A673 (cell line): ENCODE results near the gene NFATC2. TPM values are rescaled to one million over a fixed set of nuclear protein-coding genes. Genes with fewer than 3 reads are reported as not detected.

Source experiments
- BruUV-seq: library from RNA; stranded (reverse); fragments of 400-500 nt; replicated peaks from 2 replicates; lab custom pipeline; 2021; lab: Mats Ljungman, UMichigan
- CTCF ChIA-PET: fragments of 300-600 bp; sonication (Branson Sonifier 250); formaldehyde crosslinking; loops from one replicate; lab custom pipeline; 2022; ENCODE audit warnings: antibody characterized with exemption; lab: Charles Lee
- POLR2A ChIA-PET: fragments of 300-600 bp; sonication (Branson Sonifier 250); formaldehyde crosslinking; loops from one replicate; lab custom pipeline; 2022; ENCODE audit warnings: antibody characterized with exemption; ENCODE audit not compliant: low non-redundant PET; lab: Charles Lee
- DNase-seq: peaks from one replicate; pipeline ENCODE4 v3.0.0-alpha.2; 2015; ENCODE audit warnings: low spot score
- H3K27ac ChIP-seq: fragments of 200-600 bp; sonication (generic); 2 replicates; pipeline ENCODE4 v1.5.1; 2016; ENCODE audit warnings: mixed run types, low read depth, mild to moderate bottlenecking, mixed read lengths, antibody characterized with exemption, low read length; ENCODE audit not compliant: poor library complexity, severe bottlenecking
- H3K27me3 ChIP-seq: fragments of 200-600 bp; sonication (generic); replicated peaks from 2 replicates; pipeline ENCODE4 v1.6.1; 2017; ENCODE audit warnings: mixed run types, low read depth, mild to moderate bottlenecking, mixed read lengths, antibody characterized with exemption, low read length; ENCODE audit not compliant: insufficient read depth, poor library complexity
- H3K36me3 ChIP-seq: fragments of 200-600 bp; sonication (generic); 2 replicates; pipeline ENCODE4 v1.6.1; 2016; ENCODE audit warnings: mixed run types, mild to moderate bottlenecking, mixed read lengths, antibody characterized with exemption, low read length; ENCODE audit not compliant: insufficient read depth, poor library complexity, severe bottlenecking
- H3K4me1 ChIP-seq: fragments of 200-600 bp; sonication (generic); 2 replicates; pipeline ENCODE4 v1.6.1; 2017; ENCODE audit warnings: mixed run types, mild to moderate bottlenecking, mixed read lengths, antibody characterized with exemption, low read length; ENCODE audit not compliant: insufficient read depth, poor library complexity, severe bottlenecking
- H3K4me3 ChIP-seq: fragments of 200-600 bp; sonication (generic); 2 replicates; pipeline ENCODE4 v1.5.1; 2016; ENCODE audit warnings: low read depth, mixed run types, mild to moderate bottlenecking, mixed read lengths, low read length; ENCODE audit not compliant: poor library complexity, severe bottlenecking
- H3K9me3 ChIP-seq: fragments of 200-600 bp; sonication (generic); 2 replicates; pipeline ENCODE4 v1.6.1; 2016; ENCODE audit warnings: mixed run types, low read depth, mild to moderate bottlenecking, mixed read lengths, antibody characterized with exemption, low read length; ENCODE audit not compliant: poor library complexity, severe bottlenecking
- CTCF ChIP-seq: fragments of 300-800, 200-600 bp; sonication (generic); conservative IDR thresholded peaks from 2 replicates; pipeline ENCODE4 v1.5.1; 2017; ENCODE audit warnings: low read depth, mild to moderate bottlenecking, antibody characterized with exemption, low read length, moderate library complexity, mixed read lengths
- EZH2 ChIP-seq: fragments of 200-600 bp; sonication (generic); IDR thresholded peaks from 2 replicates; pipeline ENCODE4 v1.6.1; 2017; ENCODE audit warnings: borderline replicate concordance, low read depth, mild to moderate bottlenecking, mixed read lengths, antibody characterized with exemption, low read length; ENCODE audit not compliant: poor library complexity, severe bottlenecking
- intact Hi-C: fragments of 100-400 bp; cut with micrococcal nuclease; formaldehyde crosslinking; loops from one replicate; pipeline ENCODE4 v1.10.0; 2022; ENCODE audit not compliant: unreplicated experiment
- total RNA-seq: library from RNA; stranded (reverse); gene quantifications from 2 replicates; pipeline ENCODE4 v1.2.3, GENCODE V29; 2021

The NFATC2 gene
- total RNA-seq, 1 experiment from 2014 or later, result 0.64 TPM

- H3K4me3 ChIP-seq, result no peak overlapping the region
- intact Hi-C loops, result no loop called here
- POLR2A ChIA-PET, result no interaction called here
- no peak overlapping the region for H3K27ac ChIP-seq
- no peak for TF ChIP-seq EZH2
- TF ChIP-seq CTCF, result no peak
- CTCF ChIA-PET, result interaction anchor here (0.5 to 0.8 kb wide), 2 partner anchors 220 to 429 kb away, joined by 3 to 8 read pairs; no protein-coding TSS in a partner anchor
- H3K4me1 ChIP-seq, result no peaks in the 10 kb centered on the region
- H3K27me3 ChIP-seq, result no peaks in the 10 kb centered on the region
- BruUV-seq, result no TSS peak
- H3K9me3 ChIP-seq, result no peaks in the 10 kb centered on the region
- no peaks in the 10 kb centered on the region for H3K36me3 ChIP-seq
- no peak for DNase-seq
These were observed 138.9 kb downstream of the NFATC2 start for GRCh38 chr20:51403466-51404220.

DNA sequence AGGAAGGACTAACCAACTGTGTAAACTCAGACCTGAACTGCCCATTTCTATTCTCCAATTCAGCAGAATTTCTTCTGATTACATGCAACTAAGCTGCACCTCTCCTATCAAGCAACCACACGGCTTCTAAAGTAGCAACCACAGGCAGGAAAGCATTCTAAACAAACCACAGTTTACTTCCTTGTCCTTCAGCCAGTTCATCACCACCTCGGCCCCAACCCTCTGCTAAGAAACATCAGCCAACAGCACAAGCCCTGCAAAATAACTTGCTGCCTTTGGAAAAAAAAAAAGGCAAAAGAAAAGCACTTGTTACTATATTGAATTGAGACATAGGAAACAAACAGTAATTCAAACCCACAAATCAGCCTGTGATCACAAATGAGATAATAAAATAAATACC, 140.3 kb downstream of the NFATC2 start:
- no peak overlapping the region for H3K4me3 ChIP-seq
- H3K27me3 ChIP-seq, result no peaks in the 10 kb centered on the region
- no peaks in the 10 kb centered on the region for H3K36me3 ChIP-seq
- no peak overlapping the region for H3K27ac ChIP-seq
- ChIA-PET CTCF (no interaction called here), POLR2A (no interaction called here)
- H3K4me1 ChIP-seq, result peaks cover 4% of the 10 kb centered on the region
- no peaks in the 10 kb centered on the region for H3K9me3 ChIP-seq
- BruUV-seq, result no TSS peak
- TF ChIP-seq EZH2, result no peak
- TF ChIP-seq CTCF, result no peak
- DNase-seq, result no peak
- intact Hi-C loops, result no loop called here

- no peak for DNase-seq
- H3K36me3 ChIP-seq, result no peaks in the 10 kb centered on the region
- no peak overlapping the region for H3K27ac ChIP-seq
- H3K9me3 ChIP-seq, result no peaks in the 10 kb centered on the region
- TF ChIP-seq EZH2 (no peak), CTCF (no peak)
- H3K27me3 ChIP-seq, result no peaks in the 10 kb centered on the region
- H3K4me1 ChIP-seq, result peaks cover 4% of the 10 kb centered on the region
- intact Hi-C loops, result no loop called here
- POLR2A ChIA-PET, result no interaction called here
- BruUV-seq, result no TSS peak
- H3K4me3 ChIP-seq, result no peak overlapping the region
- CTCF ChIA-PET, result no interaction called here
These were observed 141.0 kb downstream of the NFATC2 start for GRCh38 chr20:51401496-51401895.
